Measurements from ENCODE around the gene FOXN4.

DNA sequence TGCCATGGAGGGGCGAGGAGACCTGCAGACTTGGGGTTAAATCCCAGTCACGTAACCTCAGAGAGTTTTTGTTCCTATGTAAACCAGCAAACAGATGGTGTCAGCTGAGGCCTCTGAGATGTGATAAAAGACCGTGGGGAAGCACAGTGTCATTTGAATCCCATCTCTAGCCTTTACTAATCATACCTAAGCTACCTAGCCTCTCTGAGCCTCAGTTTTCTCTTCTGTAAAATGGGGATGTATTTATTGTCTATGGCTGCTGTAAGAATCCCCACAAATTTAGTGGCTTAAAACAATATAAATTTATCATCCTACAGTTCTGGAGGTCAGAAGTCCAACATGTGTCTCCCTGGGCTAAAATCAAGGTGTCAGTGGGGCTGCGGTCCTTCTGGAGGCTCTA lies 33.9 kb downstream of the FOXN4 start:
- TF ChIP-seq POLR2A (IDR thresholded peaks at IDR 0.05; ENCODE audit: borderline replicate concordance, extremely low read depth, insufficient read depth, insufficient read length) = no peak
- TF ChIP-seq, protein P1, sequence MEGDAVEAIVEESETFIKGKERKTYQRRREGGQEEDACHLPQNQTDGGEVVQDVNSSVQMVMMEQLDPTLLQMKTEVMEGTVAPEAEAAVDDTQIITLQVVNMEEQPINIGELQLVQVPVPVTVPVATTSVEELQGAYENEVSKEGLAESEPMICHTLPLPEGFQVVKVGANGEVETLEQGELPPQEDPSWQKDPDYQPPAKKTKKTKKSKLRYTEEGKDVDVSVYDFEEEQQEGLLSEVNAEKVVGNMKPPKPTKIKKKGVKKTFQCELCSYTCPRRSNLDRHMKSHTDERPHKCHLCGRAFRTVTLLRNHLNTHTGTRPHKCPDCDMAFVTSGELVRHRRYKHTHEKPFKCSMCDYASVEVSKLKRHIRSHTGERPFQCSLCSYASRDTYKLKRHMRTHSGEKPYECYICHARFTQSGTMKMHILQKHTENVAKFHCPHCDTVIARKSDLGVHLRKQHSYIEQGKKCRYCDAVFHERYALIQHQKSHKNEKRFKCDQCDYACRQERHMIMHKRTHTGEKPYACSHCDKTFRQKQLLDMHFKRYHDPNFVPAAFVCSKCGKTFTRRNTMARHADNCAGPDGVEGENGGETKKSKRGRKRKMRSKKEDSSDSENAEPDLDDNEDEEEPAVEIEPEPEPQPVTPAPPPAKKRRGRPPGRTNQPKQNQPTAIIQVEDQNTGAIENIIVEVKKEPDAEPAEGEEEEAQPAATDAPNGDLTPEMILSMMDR (IDR thresholded peaks at IDR 0.05 in 2 of 3, conservative IDR thresholded peaks at IDR 0.05 in 1 of 3; ENCODE audit: borderline replicate concordance in 1 of 3, insufficient read depth in 1 of 3, low read depth in 2 of 3, low read length in 2 of 3) = no peak
- TF ChIP-seq, protein P2, sequence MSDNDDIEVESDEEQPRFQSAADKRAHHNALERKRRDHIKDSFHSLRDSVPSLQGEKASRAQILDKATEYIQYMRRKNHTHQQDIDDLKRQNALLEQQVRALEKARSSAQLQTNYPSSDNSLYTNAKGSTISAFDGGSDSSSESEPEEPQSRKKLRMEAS (IDR thresholded peaks at IDR 0.05) = no peak
- TF ChIP-seq YY1 (IDR thresholded peaks at IDR 0.05; ENCODE audit: extremely low read depth, insufficient replicate concordance, low read depth, low read length) = no peak
- no peak for TF ChIP-seq POLR2AphosphoS5 (IDR thresholded peaks at IDR 0.05; ENCODE audit: low read depth, low read length)
- no peak for TF ChIP-seq EZH2 (IDR thresholded peaks at IDR 0.05)
- no peak for TF ChIP-seq TCF7L2 (IDR thresholded peaks at IDR 0.05; ENCODE audit: borderline replicate concordance, extremely low read depth, insufficient read depth, insufficient read length)
- no peak for TF ChIP-seq FOSL1 (IDR thresholded peaks at IDR 0.05; ENCODE audit: low read depth)
- no peak for TF ChIP-seq SP1 (IDR thresholded peaks at IDR 0.05; ENCODE audit: low read depth)
- TF ChIP-seq, protein P3, sequence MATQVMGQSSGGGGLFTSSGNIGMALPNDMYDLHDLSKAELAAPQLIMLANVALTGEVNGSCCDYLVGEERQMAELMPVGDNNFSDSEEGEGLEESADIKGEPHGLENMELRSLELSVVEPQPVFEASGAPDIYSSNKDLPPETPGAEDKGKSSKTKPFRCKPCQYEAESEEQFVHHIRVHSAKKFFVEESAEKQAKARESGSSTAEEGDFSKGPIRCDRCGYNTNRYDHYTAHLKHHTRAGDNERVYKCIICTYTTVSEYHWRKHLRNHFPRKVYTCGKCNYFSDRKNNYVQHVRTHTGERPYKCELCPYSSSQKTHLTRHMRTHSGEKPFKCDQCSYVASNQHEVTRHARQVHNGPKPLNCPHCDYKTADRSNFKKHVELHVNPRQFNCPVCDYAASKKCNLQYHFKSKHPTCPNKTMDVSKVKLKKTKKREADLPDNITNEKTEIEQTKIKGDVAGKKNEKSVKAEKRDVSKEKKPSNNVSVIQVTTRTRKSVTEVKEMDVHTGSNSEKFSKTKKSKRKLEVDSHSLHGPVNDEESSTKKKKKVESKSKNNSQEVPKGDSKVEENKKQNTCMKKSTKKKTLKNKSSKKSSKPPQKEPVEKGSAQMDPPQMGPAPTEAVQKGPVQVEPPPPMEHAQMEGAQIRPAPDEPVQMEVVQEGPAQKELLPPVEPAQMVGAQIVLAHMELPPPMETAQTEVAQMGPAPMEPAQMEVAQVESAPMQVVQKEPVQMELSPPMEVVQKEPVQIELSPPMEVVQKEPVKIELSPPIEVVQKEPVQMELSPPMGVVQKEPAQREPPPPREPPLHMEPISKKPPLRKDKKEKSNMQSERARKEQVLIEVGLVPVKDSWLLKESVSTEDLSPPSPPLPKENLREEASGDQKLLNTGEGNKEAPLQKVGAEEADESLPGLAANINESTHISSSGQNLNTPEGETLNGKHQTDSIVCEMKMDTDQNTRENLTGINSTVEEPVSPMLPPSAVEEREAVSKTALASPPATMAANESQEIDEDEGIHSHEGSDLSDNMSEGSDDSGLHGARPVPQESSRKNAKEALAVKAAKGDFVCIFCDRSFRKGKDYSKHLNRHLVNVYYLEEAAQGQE (IDR thresholded peaks at IDR 0.05; ENCODE audit: low read depth) = no peak
- no peak for TF ChIP-seq EGR1 (IDR thresholded peaks at IDR 0.05; ENCODE audit: low read depth)
- TF ChIP-seq ELF1 (IDR thresholded peaks at IDR 0.05; ENCODE audit: borderline replicate concordance, low read depth) = no peak
- TF ChIP-seq EZH2phosphoT487 (IDR thresholded peaks at IDR 0.05; ENCODE audit: borderline replicate concordance) = no peak

Measured in HCT116 (cell line).